ENCODE results near the gene AGXT. TPM values are rescaled to one million over a fixed set of nuclear protein-coding genes. Genes with fewer than 3 reads are reported as not detected.

The AGXT gene
- total RNA-seq, 2 experiments from 2014 or later, result not detected

- no TSS peak for BruUV-seq (replicated peaks)
- H3K4me1 ChIP-seq (ENCODE audit: insufficient read depth, low read length, poor library complexity, severe bottlenecking), result no peaks in the 10 kb centered on the region
Measured at GRCh38 chr2:240858321-240858720, 10.3 kb upstream of the AGXT start.

GRCh38 chr2:240858871-240859270 is 9.8 kb upstream of the AGXT start:
- no peak overlapping the region for H3K4me3 ChIP-seq (ENCODE audit: low read depth, low read length, poor library complexity, severe bottlenecking)
- no peaks in the 10 kb centered on the region for H3K9me3 ChIP-seq (ENCODE audit: low read length)
- TF ChIP-seq CTCF (conservative IDR thresholded peaks at IDR 0.05; ENCODE audit: low read length) (no peak), EZH2phosphoT487 (IDR thresholded peaks at IDR 0.05; ENCODE audit: borderline replicate concordance, low read depth, low read length) (no peak)
- H3K4me1 ChIP-seq (ENCODE audit: insufficient read depth, low read length, poor library complexity, severe bottlenecking), result no peaks in the 10 kb centered on the region
- no peaks in the 10 kb centered on the region for H3K9me2 ChIP-seq (ENCODE audit: insufficient read depth, low read length)
- POLR2A ChIA-PET, result no interaction called here
- intact Hi-C loops (cut with micrococcal nuclease; ENCODE audit: unreplicated experiment), result no loop called here
- no peaks in the 10 kb centered on the region for H3K79me2 ChIP-seq (ENCODE audit: insufficient read depth, low read depth, low read length)
- no peak overlapping the region for H2AFZ ChIP-seq (ENCODE audit: low read length)
- BruUV-seq (replicated peaks), result no TSS peak
- H3K4me2 ChIP-seq (ENCODE audit: low read length), result no peak overlapping the region
- no peak for DNase-seq (ENCODE audit: low spot score)
- no peaks in the 10 kb centered on the region for H3K36me3 ChIP-seq (ENCODE audit: insufficient read depth, low read length)
- no peaks in the 10 kb centered on the region for H4K20me1 ChIP-seq (ENCODE audit: insufficient read depth, low read length)
- CTCF ChIA-PET (ENCODE audit: unreplicated experiment), result no interaction called here
- H3K27ac ChIP-seq (ENCODE audit: low read depth, low read length, poor library complexity, severe bottlenecking), result no peak overlapping the region

More at GRCh38 chr2:240858321-240858720, 10.3 kb upstream of the AGXT start:
- no peaks in the 10 kb centered on the region for H3K36me3 ChIP-seq (ENCODE audit: insufficient read depth, low read length)
- TF ChIP-seq CTCF (conservative IDR thresholded peaks at IDR 0.05; ENCODE audit: low read length) (no peak), EZH2phosphoT487 (IDR thresholded peaks at IDR 0.05; ENCODE audit: borderline replicate concordance, low read depth, low read length) (no peak)
- H4K20me1 ChIP-seq (ENCODE audit: insufficient read depth, low read length), result no peaks in the 10 kb centered on the region
- POLR2A ChIA-PET, result no interaction called here
- no peak overlapping the region for H3K4me2 ChIP-seq (ENCODE audit: low read length)
- H3K9me3 ChIP-seq (ENCODE audit: low read length), result no peaks in the 10 kb centered on the region
- H3K4me3 ChIP-seq (ENCODE audit: low read depth, low read length, poor library complexity, severe bottlenecking), result no peak overlapping the region
- no peak for DNase-seq (ENCODE audit: low spot score)
- H2AFZ ChIP-seq (ENCODE audit: low read length), result no peak overlapping the region
- no peaks in the 10 kb centered on the region for H3K9me2 ChIP-seq (ENCODE audit: insufficient read depth, low read length)
- no peaks in the 10 kb centered on the region for H3K79me2 ChIP-seq (ENCODE audit: insufficient read depth, low read depth, low read length)
- no peak overlapping the region for H3K27ac ChIP-seq (ENCODE audit: low read depth, low read length, poor library complexity, severe bottlenecking)
- intact Hi-C loops (cut with micrococcal nuclease; ENCODE audit: unreplicated experiment), result no loop called here
- CTCF ChIA-PET (ENCODE audit: unreplicated experiment), result no interaction called here

- Histone ChIP-seq H4K20me1 (ENCODE audit: insufficient read depth, low read length) (no peaks in the 10 kb centered on the region), H3K9me3 (ENCODE audit: low read length) (no peaks in the 10 kb centered on the region), H3K9me2 (ENCODE audit: insufficient read depth, low read length) (no peaks in the 10 kb centered on the region), H3K27ac (ENCODE audit: low read depth, low read length, poor library complexity, severe bottlenecking) (no peak overlapping the region), H3K4me1 (ENCODE audit: insufficient read depth, low read length, poor library complexity, severe bottlenecking) (no peaks in the 10 kb centered on the region), H3K36me3 (ENCODE audit: insufficient read depth, low read length) (no peaks in the 10 kb centered on the region), H3K79me2 (ENCODE audit: insufficient read depth, low read depth, low read length) (no peaks in the 10 kb centered on the region), H3K4me2 (ENCODE audit: low read length) (no peak overlapping the region), H3K4me3 (ENCODE audit: low read depth, low read length, poor library complexity, severe bottlenecking) (no peak overlapping the region), H2AFZ (ENCODE audit: low read length) (no peak overlapping the region)
- BruUV-seq (replicated peaks), result no TSS peak
- TF ChIP-seq CTCF (conservative IDR thresholded peaks at IDR 0.05; ENCODE audit: low read length) (no peak), EZH2phosphoT487 (IDR thresholded peaks at IDR 0.05; ENCODE audit: borderline replicate concordance, low read depth, low read length) (no peak)
- POLR2A ChIA-PET, result interaction anchor here (0.5 to 0.6 kb wide), 2 partner anchors 217 to 899 kb away, joined by 3 read pairs; no protein-coding TSS in a partner anchor
- intact Hi-C loops (cut with micrococcal nuclease; ENCODE audit: unreplicated experiment), result no loop called here
- no peak for DNase-seq (ENCODE audit: low spot score)
- CTCF ChIA-PET (ENCODE audit: unreplicated experiment), result no interaction called here
Measured at GRCh38 chr2:240861547-240861946, 7.1 kb upstream of the AGXT start.
